K562 (cell line): ENCODE data around the gene IL12RB1. TPM values are rescaled to one million over a fixed set of nuclear protein-coding genes. Genes with fewer than 3 reads are reported as not detected.

Source experiments
- HNRNPL ChIP-seq: fragments of 200-400 bp; formaldehyde crosslinking; IDR thresholded peaks from 2 replicates; pipeline ENCODE4 v1.6.1; 2017; ENCODE audit warnings: low read depth, mild to moderate bottlenecking, low read length
- HNRNPLL ChIP-seq: fragments of 200-400 bp; formaldehyde crosslinking; IDR thresholded peaks from 2 replicates; pipeline ENCODE4 v1.6.1; 2017; ENCODE audit warnings: low read length, low read depth, mild to moderate bottlenecking; ENCODE audit not compliant: poor library complexity, severe bottlenecking
- KLF10 ChIP-seq: fragments of 250-450 bp; sonication (Bioruptor Pico); IDR thresholded peaks from 2 replicates; pipeline ENCODE4 v1.6.1; 2021; ENCODE audit warnings: matching md5 sums
- PRDM10 ChIP-seq: fragments of 450-650 bp; IDR thresholded peaks from 2 replicates; pipeline ENCODE4 v1.6.1; 2018; ENCODE audit not compliant: partially characterized antibody
- REST ChIP-seq, 2 experiments: fragments of 450-650 bp; formaldehyde crosslinking in 1 of 2; IDR thresholded peaks; 2 replicates each; pipeline versions ENCODE4 v1.4.0 to v1.6.1; 2014 to 2020; ENCODE audit warnings: mild to moderate bottlenecking in 2 of 2, borderline replicate concordance in 1 of 2, low read depth in 1 of 2
- VEZF1 ChIP-seq: fragments of 200-800 bp; sonication (Bioruptor generic); IDR thresholded peaks from 2 replicates; pipeline ENCODE4 v1.6.1; 2017; ENCODE audit warnings: missing genetic modification characterization, missing compliant biosample characterization
- polyA plus RNA-seq, 8 experiments: library from polyadenylated mRNA; depleted of rRNA in 4 of 8; stranded (reverse) in 5 of 8; unstranded in 3 of 8; fragments of >200 nt; fragmentation: Nextera tagmentation in 2 of 8; fragmentation: Illumina TruSeq in 1 of 8; extraction: Ambion mirVana in 2 of 8; extraction: Trizol in 1 of 8; gene quantifications; 2 replicates each; pipeline versions ENCODE4 v1.2.1 to v1.2.3, GENCODE V29; 2011 to 2014; ENCODE audit warnings: inconsistent platforms in 1 of 8, missing spikeins in 1 of 8
- total RNA-seq, 7 experiments: library from RNA; depleted of rRNA in 6 of 7; stranded (reverse); fragments of >200 nt in 6 of 7; fragmentation: Illumina TruSeq in 2 of 7; extraction: Trizol in 2 of 7; gene quantifications; 2 replicates each; pipeline versions ENCODE4 v1.2.1 to v1.2.3, GENCODE V29; 2011 to 2021; ENCODE audit warnings: low replicate concordance in 1 of 7
- TF ChIP-seq, protein P1 (sequence below): fragments of 450-650 bp; IDR thresholded peaks from 2 replicates; pipeline ENCODE4 v1.6.1; 2018; ENCODE audit warnings: mild to moderate bottlenecking, low read depth; ENCODE audit not compliant: partially characterized antibody
- TF ChIP-seq, protein P2 (sequence below): fragments of 250-450 bp; sonication (Bioruptor Pico); IDR thresholded peaks from 2 replicates; pipeline ENCODE4 v1.5.1; 2021; ENCODE audit warnings: mild to moderate bottlenecking

Gene IL12RB1
- total and polyA plus RNA-seq, 9 of the 15 experiments (the other 6 are each of a cell fraction or from before 2014, with no cell fraction given), result 0.04 to 0.07 (median 0.06) TPM; not detected in 5

- TF ChIP-seq VEZF1 (CRISPR knock-in tag), result peak; percentile 79
- no peak for TF ChIP-seq PRDM10
- TF ChIP-seq HNRNPLL, result no peak
- TF ChIP-seq REST (IDR thresholded peaks at IDR 0.05; ENCODE audit: borderline replicate concordance), result 0 out of 2 replicates have a peak, but pooled peaks have one; percentile 3
- TF ChIP-seq REST (CRISPR knock-in tag; IDR thresholded peaks at IDR 0.05; ENCODE audit: low read depth), result no peak
- no peak for TF ChIP-seq KLF10 (CRISPR knock-in tag)
- no peak for TF ChIP-seq HNRNPL
- TF ChIP-seq, protein P1, sequence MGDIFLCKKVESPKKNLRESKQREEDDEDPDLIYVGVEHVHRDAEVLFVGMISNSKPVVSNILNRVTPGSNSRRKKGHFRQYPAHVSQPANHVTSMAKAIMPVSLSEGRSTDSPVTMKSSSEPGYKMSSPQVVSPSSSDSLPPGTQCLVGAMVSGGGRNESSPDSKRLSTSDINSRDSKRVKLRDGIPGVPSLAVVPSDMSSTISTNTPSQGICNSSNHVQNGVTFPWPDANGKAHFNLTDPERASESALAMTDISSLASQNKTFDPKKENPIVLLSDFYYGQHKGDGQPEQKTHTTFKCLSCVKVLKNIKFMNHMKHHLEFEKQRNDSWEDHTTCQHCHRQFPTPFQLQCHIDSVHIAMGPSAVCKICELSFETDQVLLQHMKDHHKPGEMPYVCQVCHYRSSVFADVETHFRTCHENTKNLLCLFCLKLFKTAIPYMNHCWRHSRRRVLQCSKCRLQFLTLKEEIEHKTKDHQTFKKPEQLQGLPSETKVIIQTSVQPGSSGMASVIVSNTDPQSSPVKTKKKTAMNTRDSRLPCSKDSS, result no peak
- TF ChIP-seq, protein P2, sequence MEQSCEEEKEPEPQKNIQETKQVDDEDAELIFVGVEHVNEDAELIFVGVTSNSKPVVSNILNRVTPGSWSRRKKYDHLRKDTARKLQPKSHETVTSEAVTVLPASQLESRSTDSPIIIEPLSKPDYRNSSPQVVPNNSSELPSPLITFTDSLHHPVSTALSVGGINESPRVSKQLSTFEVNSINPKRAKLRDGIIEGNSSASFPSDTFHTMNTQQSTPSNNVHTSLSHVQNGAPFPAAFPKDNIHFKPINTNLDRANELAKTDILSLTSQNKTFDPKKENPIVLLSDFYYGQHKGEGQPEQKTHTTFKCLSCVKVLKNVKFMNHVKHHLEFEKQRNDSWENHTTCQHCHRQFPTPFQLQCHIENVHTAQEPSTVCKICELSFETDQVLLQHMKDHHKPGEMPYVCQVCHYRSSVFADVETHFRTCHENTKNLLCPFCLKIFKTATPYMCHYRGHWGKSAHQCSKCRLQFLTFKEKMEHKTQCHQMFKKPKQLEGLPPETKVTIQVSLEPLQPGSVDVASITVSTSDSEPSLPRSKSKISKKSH (CRISPR knock-in tag), result no peak
Measured at GRCh38 chr19:18097217-18097992, 10.7 kb upstream of the IL12RB1 start, which contains the start of gene MAST3 (continued).
